A549 (cell line): ENCODE results near the gene ACBD6.

Experiments used
- CTCF ChIP-seq: fragments of >200 bp; sonication (Bioruptor Twin); formaldehyde crosslinking; IDR thresholded peaks from 3 replicates; pipeline ENCODE4 v1.5.1; 2016
- HDAC2 ChIP-seq: fragments of 200-600 bp; sonication (generic); IDR thresholded peaks from 2 replicates; pipeline ENCODE4 v1.6.1; 2016

DNA sequence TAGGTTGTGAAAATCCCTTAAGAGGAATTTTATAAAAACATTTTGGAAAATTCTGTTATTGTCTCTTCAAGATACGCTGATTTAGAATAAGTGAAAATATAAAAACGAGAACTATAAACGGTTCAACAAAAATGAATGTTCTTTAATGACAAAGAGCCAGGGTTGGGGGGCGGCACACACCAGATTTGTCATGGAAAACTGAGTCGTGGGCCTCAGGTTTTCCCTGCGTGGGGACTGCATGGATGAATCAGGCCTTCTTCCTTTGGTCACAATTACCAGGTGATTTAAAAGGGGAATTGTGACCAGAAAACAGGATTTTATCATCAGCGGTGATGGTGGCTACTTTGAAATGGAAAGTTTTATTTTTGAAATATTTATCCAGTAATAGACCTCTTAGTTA, 263.7 kb downstream of the ACBD6 start:
- no peak for TF ChIP-seq CTCF
- TF ChIP-seq HDAC2 = no peak
